ENCODE results near the gene CFAP44. TPM values are rescaled to one million over a fixed set of nuclear protein-coding genes. Genes with fewer than 3 reads are reported as not detected.
"Not testable (repeated sequence)": the region's sequence is repeated elsewhere in the genome, so short reads cannot be mapped to it uniquely, and the experiment has no call there.

The CFAP44 gene
- total RNA-seq = 0.98 and 2.0 TPM in 2 replicates

GRCh38 chr3:113441051-113441770 is at the start of gene CFAP44:
CFAP44 (minus strand) TSS chr3:113441493; CDS start chr3:113433664, 7,829 bp downstream.
- peak; percentile 83 for DNase-seq

- DNase-seq = no peak
Observed at GRCh38 chr3:113485161-113485609, 43.9 kb upstream of the CFAP44 start.

- no peak for DNase-seq
Observed at GRCh38 chr3:113468539-113468938, 27.2 kb upstream of the CFAP44 start.

- DNase-seq = no peak
Observed at GRCh38 chr3:113461488-113461887, 20.2 kb upstream of the CFAP44 start.

- not testable (repeated sequence) for DNase-seq
Observed at GRCh38 chr3:113458554-113458953, 17.3 kb upstream of the CFAP44 start.

GRCh38 chr3:113455446-113455845 is 14.2 kb upstream of the CFAP44 start:
- DNase-seq = no peak

GRCh38 chr3:113454630-113455029 is 13.3 kb upstream of the CFAP44 start:
- DNase-seq = no peak

GRCh38 chr3:113454057-113454456 is 12.8 kb upstream of the CFAP44 start:
- no peak for DNase-seq

GRCh38 chr3:113450911-113451310 is 9.6 kb upstream of the CFAP44 start:
- no peak for DNase-seq

- peak; percentile 5 for DNase-seq
Observed at GRCh38 chr3:113439606-113440005, 1.7 kb downstream of the CFAP44 start.

GRCh38 chr3:113438224-113438623 is 3.1 kb downstream of the CFAP44 start:
- no peak for DNase-seq

GRCh38 chr3:113437411-113437810 is 3.9 kb downstream of the CFAP44 start:
- no peak for DNase-seq

GRCh38 chr3:113436809-113437208 is 4.5 kb downstream of the CFAP44 start:
- DNase-seq = peak; percentile 32

GRCh38 chr3:113431811-113432210 is 9.5 kb downstream of the CFAP44 start:
- DNase-seq = no peak

- DNase-seq = peak; percentile 16
Observed at GRCh38 chr3:113428581-113428980, 12.7 kb downstream of the CFAP44 start.

- DNase-seq = no peak
Observed at GRCh38 chr3:113423699-113424098, 17.6 kb downstream of the CFAP44 start.

- no peak for DNase-seq
Observed at GRCh38 chr3:113421082-113421481, 20.2 kb downstream of the CFAP44 start.

GRCh38 chr3:113409676-113410075 is 31.6 kb downstream of the CFAP44 start:
- no peak for DNase-seq

GRCh38 chr3:113405180-113405579 is 36.1 kb downstream of the CFAP44 start:
- DNase-seq = peak; percentile 37

- DNase-seq = no peak
Observed at GRCh38 chr3:113404637-113405036, 36.7 kb downstream of the CFAP44 start.

Data from dermis blood vessel endothelial cell (primary cell).